K562 (cell line): ENCODE data around the gene IL9. TPM values are rescaled to one million over a fixed set of nuclear protein-coding genes. Genes with fewer than 3 reads are reported as not detected.
A peak's percentile ranks its signal among the peaks of the same experiment; 100 is the strongest.

Source experiments
- ATAC-seq: fragments of 200-7000 bp; cut with Tn5 transposase; 3 replicates; pipeline ENCODE4 v1.9.1; 2020; ENCODE audit warnings: moderate library complexity
- BruUV-seq: library from RNA; stranded (reverse); fragments of 400-500 nt; replicated peaks from 2 replicates; lab custom pipeline; 2021; lab: Mats Ljungman, UMichigan
- CTCF ChIA-PET: fragments of 300-600 bp; formaldehyde crosslinking; extraction: SDS; loops from one replicate; lab custom pipeline; 2021; ENCODE audit warnings: low intra/inter-chr PET ratio; lab: Yijun Ruan, JAX
- POLR2A ChIA-PET: fragments of 300-600, 350-650 bp; sonication (Branson Sonifier 250); formaldehyde crosslinking; extraction: SDS; loops from one replicate; lab custom pipeline; 2021; ENCODE audit warnings: antibody characterized with exemption, inconsistent platforms; lab: Yijun Ruan, JAX
- DNase-seq, 4 experiments: peaks; one replicate each; pipeline versions ENCODE4 v3.0.0 to v3.0.0-alpha.2; 2011 to 2018; ENCODE audit warnings: low spot score in 3 of 4, mixed read lengths in 3 of 4; ENCODE audit errors: extremely low read depth in 1 of 4
- FAIRE-seq: peaks from 2 replicates; lab custom pipeline; 2011; peaks lifted over from hg19 to GRCh38; lab: Jason Lieb, UNC
- H2AFZ ChIP-seq: 2 replicates; pipeline ENCODE4 v1.6.0; 2011; ENCODE audit warnings: low read depth, low read length, control low read depth, inconsistent platforms
- H3K27ac ChIP-seq: fragments of 200-600 bp; 3 replicates; pipeline ENCODE4 v1.8.0; 2011; ENCODE audit warnings: low read depth, mild to moderate bottlenecking, control low read depth, inconsistent platforms, low read length, moderate library complexity, mixed read lengths; ENCODE audit errors: extremely low read depth
- H3K27me3 ChIP-seq, 2 experiments: fragments of 300-600 bp in 1 of 2; 2 replicates in 1 of 2; 3 replicates in 1 of 2; pipeline versions ENCODE4 v1.6.0 to v1.8.0; 2011; ENCODE audit warnings: inconsistent platforms in 2 of 2, low read length in 2 of 2, mild to moderate bottlenecking in 1 of 2, mixed read lengths in 1 of 2, moderate library complexity in 1 of 2; ENCODE audit not compliant: control insufficient read depth in 2 of 2, insufficient read depth in 2 of 2
- H3K36me3 ChIP-seq: fragments of 300-600 bp; 3 replicates; pipeline ENCODE4 v1.8.0; 2011; ENCODE audit warnings: mild to moderate bottlenecking, low read length, inconsistent platforms; ENCODE audit not compliant: control insufficient read depth, insufficient read depth
- H3K4me1 ChIP-seq, 2 experiments: fragments of 200-600 bp in 1 of 2; replicated peaks in 1 of 2; 2 replicates in 1 of 2; 3 replicates in 1 of 2; pipeline versions ENCODE4 v1.5.1 to v1.8.0; 2011; ENCODE audit warnings: inconsistent platforms in 2 of 2, low read length in 2 of 2, mild to moderate bottlenecking in 1 of 2, mixed read lengths in 1 of 2, moderate library complexity in 1 of 2; ENCODE audit not compliant: control insufficient read depth in 2 of 2, insufficient read depth in 2 of 2
- H3K4me2 ChIP-seq: 2 replicates; pipeline ENCODE4 v1.6.1; 2011; ENCODE audit warnings: low read length, control low read depth, inconsistent platforms, mixed read lengths; ENCODE audit not compliant: insufficient read depth
- H3K4me3 ChIP-seq: fragments of 200-600 bp; sonication (generic), shearing (Covaris generic); 2 replicates; pipeline ENCODE4 v1.5.1; 2016; ENCODE audit warnings: control low read depth, inconsistent platforms
- H3K79me2 ChIP-seq: fragments of 200-600 bp; 3 replicates; pipeline ENCODE4 v1.8.0; 2011; ENCODE audit warnings: low read length, inconsistent platforms; ENCODE audit not compliant: control insufficient read depth, insufficient read depth
- H3K9ac ChIP-seq, 2 experiments: 2 replicates each; pipeline versions ENCODE4 v1.6.0 to v1.6.1; 2011; ENCODE audit warnings: low read depth in 2 of 2, low read length in 2 of 2, control low read depth in 1 of 2, inconsistent platforms in 1 of 2, mild to moderate bottlenecking in 1 of 2, mixed read lengths in 1 of 2; ENCODE audit not compliant: insufficient read depth in 1 of 2
- H3K9me1 ChIP-seq: one replicate; pipeline ENCODE4 v1.6.0; 2011; ENCODE audit warnings: inconsistent platforms, mild to moderate bottlenecking, low read length, moderate library complexity; ENCODE audit not compliant: control insufficient read depth, insufficient read depth
- H3K9me3 ChIP-seq: replicated peaks from 2 replicates; pipeline ENCODE4 v1.5.1; 2011; ENCODE audit warnings: low read depth, low read length, inconsistent platforms; ENCODE audit not compliant: control insufficient read depth, insufficient read depth
- H4K20me1 ChIP-seq: replicated peaks from 2 replicates; pipeline ENCODE4 v1.6.1; 2011; ENCODE audit warnings: low read length, inconsistent platforms, mixed read lengths; ENCODE audit not compliant: control insufficient read depth, insufficient read depth
- CREBBP ChIP-seq: IDR thresholded peaks from one replicate; pipeline ENCODE4 v1.6.1; 2012; ENCODE audit warnings: low read depth, mild to moderate bottlenecking, control low read depth, inconsistent platforms, low read length
- HDGF ChIP-seq: fragments of 450-650 bp; IDR thresholded peaks from 2 replicates; pipeline ENCODE4 v1.6.1; 2016
- HES1 ChIP-seq: fragments of 450-650 bp; IDR thresholded peaks from 2 replicates; pipeline ENCODE4 v1.6.1; 2016; ENCODE audit warnings: low read depth, mild to moderate bottlenecking, moderate library complexity
- KAT2B ChIP-seq: IDR thresholded peaks from one replicate; pipeline ENCODE4 v1.6.1; 2012; ENCODE audit warnings: low read depth, mild to moderate bottlenecking, control low read depth, inconsistent platforms, low read length, moderate library complexity
- MEIS2 ChIP-seq: fragments of 450-650 bp; IDR thresholded peaks from 2 replicates; pipeline ENCODE4 v1.6.1; 2014; ENCODE audit warnings: mild to moderate bottlenecking; ENCODE audit not compliant: partially characterized antibody
- MXD1 ChIP-seq: fragments of 250-450 bp; sonication (Bioruptor Pico); IDR thresholded peaks from 2 replicates; pipeline ENCODE4 v1.8.0; 2021; ENCODE audit warnings: borderline replicate concordance, mild to moderate bottlenecking, moderate library complexity; ENCODE audit not compliant: poor library complexity, severe bottlenecking
- PKNOX1 ChIP-seq: fragments of 450-650 bp; IDR thresholded peaks from 2 replicates; pipeline ENCODE4 v1.6.1; 2016
- SREBF2 ChIP-seq: sonication (generic); formaldehyde crosslinking; IDR thresholded peaks from 2 replicates; pipeline ENCODE4 v1.4.0; 2020; ENCODE audit warnings: mild to moderate bottlenecking, missing genetic modification reagents
- SRF ChIP-seq, 2 experiments: fragments of 250-450, 450-650 bp in 1 of 2; sonication (Bioruptor Pico) in 1 of 2; sonication (generic) in 1 of 2; formaldehyde crosslinking; IDR thresholded peaks; 2 replicates each; pipeline versions ENCODE4 v1.5.0 to v1.5.1; 2020 to 2022; ENCODE audit warnings: mild to moderate bottlenecking in 1 of 2, missing genetic modification reagents in 1 of 2
- ZNF609 ChIP-seq: sonication (generic); formaldehyde crosslinking; IDR thresholded peaks from 2 replicates; pipeline ENCODE4 v1.8.1; 2023; ENCODE audit warnings: missing genetic modification reagents, mild to moderate bottlenecking, borderline replicate concordance
- WGBS: fragments of 100-300 bp; shearing (Covaris generic); methylation state at CpG from one replicate; pipeline ENCODE4 v1.1.6; 2016; ENCODE audit warnings: low coverage, mixed read lengths; ENCODE audit not compliant: insufficient coverage; ENCODE audit errors: missing lambda C conversion rate; 5-methylcytosine and 5-hydroxymethylcytosine counted together
- in situ Hi-C: fragments of 300-500 bp; cut with MboI; formaldehyde crosslinking; loops from 4 replicates; pipeline ENCODE4 v1.15.0; 2018; ENCODE audit warnings: inconsistent platforms, mixed read lengths
- intact Hi-C: fragments of 100-400 bp; cut with micrococcal nuclease; formaldehyde crosslinking; loops from 2 replicates; pipeline ENCODE4 v1.14.2; 2022
- polyA plus RNA-seq, 8 experiments: library from polyadenylated mRNA; depleted of rRNA in 4 of 8; stranded (reverse) in 5 of 8; unstranded in 3 of 8; fragments of >200 nt; fragmentation: Nextera tagmentation in 2 of 8; fragmentation: Illumina TruSeq in 1 of 8; extraction: Ambion mirVana in 2 of 8; extraction: Trizol in 1 of 8; gene quantifications; 2 replicates each; pipeline versions ENCODE4 v1.2.1 to v1.2.3, GENCODE V29; 2011 to 2014; ENCODE audit warnings: inconsistent platforms in 1 of 8, missing spikeins in 1 of 8
- total RNA-seq, 7 experiments: library from RNA; depleted of rRNA in 6 of 7; stranded (reverse); fragments of >200 nt in 6 of 7; fragmentation: Illumina TruSeq in 2 of 7; extraction: Trizol in 2 of 7; gene quantifications; 2 replicates each; pipeline versions ENCODE4 v1.2.1 to v1.2.3, GENCODE V29; 2011 to 2021; ENCODE audit warnings: low replicate concordance in 1 of 7

IL9 gene
- total and polyA plus RNA-seq, 9 of the 15 experiments (the other 6 are each of a cell fraction or from before 2014, with no cell fraction given): not detected

- no peak for TF ChIP-seq SREBF2 (CRISPR knock-in tag)
- no peak for TF ChIP-seq KAT2B
- TF ChIP-seq CREBBP: no peak
- no peak for TF ChIP-seq SRF (CRISPR knock-in tag; IDR thresholded peaks at IDR 0.05)
Observed at GRCh38 chr5:135905144-135905543, 9.5 kb upstream of the IL9 start (continued).

GRCh38 chr5:135901633-135902032 is 6.0 kb upstream of the IL9 start:
- H3K4me3 ChIP-seq: no peak overlapping the region
- no peak overlapping the region for H3K27ac ChIP-seq
- no peaks in the 10 kb centered on the region for H3K9me1 ChIP-seq
- FAIRE-seq: no peak
- in situ Hi-C loops: no loop called here
- no peak overlapping the region for H3K4me2 ChIP-seq
- H3K36me3 ChIP-seq: no peaks in the 10 kb centered on the region
- H4K20me1 ChIP-seq: no peaks in the 10 kb centered on the region
- no peak overlapping the region for H3K9ac ChIP-seq
- BruUV-seq: no TSS peak
- no peaks in the 10 kb centered on the region for H3K9me3 ChIP-seq
- no peaks in the 10 kb centered on the region for H3K79me2 ChIP-seq
- H2AFZ ChIP-seq: no peak overlapping the region
- POLR2A ChIA-PET: interaction anchor here (0.7 kb wide), 1 partner anchor 1504 kb away, joined by 3 read pairs; no protein-coding TSS in a partner anchor
- no peak for ATAC-seq
- H3K4me1 ChIP-seq: no peaks in the 10 kb centered on the region
- CTCF ChIA-PET: no interaction called here
- peaks cover 0 to 16% of the 10 kb centered on the region in 2 experiments; a peak in 2 of 5 replicates for H3K27me3 ChIP-seq
- DNase-seq: no peak
- 3% methylated on average over 3 of the region's 3 CpGs for WGBS
- intact Hi-C loops: no loop called here
- TF ChIP-seq MEIS2 (peak; percentile 71), MXD1 (CRISPR knock-in tag) (no peak), HDGF (no peak), HES1 (no peak), ZNF609 (CRISPR knock-in tag) (no peak), PKNOX1 (0 out of 2 replicates have a peak, but pooled peaks have one; percentile 22)
